GM12878 (cell line): Measurements from ENCODE around the gene FAM118A. TPM values are rescaled to one million over a fixed set of nuclear protein-coding genes. Genes with fewer than 3 reads are reported as not detected.

Experiments used
- ATF3 ChIP-seq: IDR thresholded peaks from 2 replicates; pipeline ENCODE4 v1.6.1; 2011; ENCODE audit warnings: low read depth, mild to moderate bottlenecking, low read length, moderate library complexity, borderline replicate concordance; ENCODE audit errors: extremely low read depth
- CTCF ChIP-seq, 3 experiments: IDR thresholded peaks in 2 of 3; conservative IDR thresholded peaks in 1 of 3; 2 replicates each; pipeline ENCODE4 v1.5.1; 2011; ENCODE audit warnings: low read depth in 3 of 3, low read length in 3 of 3, mild to moderate bottlenecking in 3 of 3, control low read depth in 2 of 3, moderate library complexity in 2 of 3, inconsistent platforms in 1 of 3, mixed read lengths in 1 of 3; ENCODE audit not compliant: control insufficient read depth in 2 of 3, insufficient read depth in 1 of 3; ENCODE audit errors: extremely low read depth in 1 of 3
- JUND ChIP-seq: IDR thresholded peaks from 2 replicates; pipeline ENCODE4 v1.6.1; 2012; ENCODE audit warnings: low read depth, mild to moderate bottlenecking, low read length, improper control_type of control experiment, moderate library complexity
- PBX3 ChIP-seq: IDR thresholded peaks from 2 replicates; pipeline ENCODE4 v1.6.1; 2011; ENCODE audit warnings: mild to moderate bottlenecking, low read depth, low read length, moderate library complexity; ENCODE audit not compliant: insufficient replicate concordance
- ZNF384 ChIP-seq: IDR thresholded peaks from 2 replicates; pipeline ENCODE4 v1.6.1; 2012; ENCODE audit warnings: low read depth, mild to moderate bottlenecking, low read length, improper control_type of control experiment, borderline replicate concordance
- polyA plus RNA-seq, 11 experiments: library from polyadenylated mRNA; depleted of rRNA in 4 of 11; unstranded in 6 of 11; stranded (reverse) in 5 of 11; fragments of >200 nt; fragmentation: Nextera tagmentation in 4 of 11; fragmentation: Illumina TruSeq in 1 of 11; extraction: Ambion mirVana in 4 of 11; extraction: Trizol in 1 of 11; gene quantifications; 1 replicate in 1 of 11; 2 replicates in 10 of 11; pipeline versions ENCODE4 v1.2.1 to v1.2.3, GENCODE V29; 2011 to 2016; ENCODE audit warnings: inconsistent platforms in 2 of 11, missing spikeins in 2 of 11, low read depth in 1 of 11
- total RNA-seq, 4 experiments: library from RNA; depleted of rRNA in 3 of 4; stranded (reverse); fragments of >200 nt in 3 of 4; fragmentation: Illumina TruSeq in 1 of 4; extraction: Trizol in 1 of 4; gene quantifications; 2 replicates each; pipeline versions ENCODE4 v1.2.1 to v1.2.3, GENCODE V29; 2013 to 2021

The FAM118A gene
- total and polyA plus RNA-seq, 10 of the 15 experiments (the other 5 are each of a cell fraction or from before 2014, with no cell fraction given), result 17.4 to 332 (median 56.6) TPM

GRCh38 chr22:45262195-45262930 is 47.4 kb upstream of the FAM118A start (continued):
- TF ChIP-seq CTCF (IDR thresholded peaks at IDR 0.05 in 2 of 3, conservative IDR thresholded peaks at IDR 0.05 in 1 of 3; ENCODE audit: control insufficient read depth in 2 of 3, extremely low read depth in 1 of 3, insufficient read depth in 1 of 3, low read depth in 3 of 3, low read length in 3 of 3) (no peak), ZNF384 (no peak), PBX3 (no peak), ATF3 (no peak), JUND (no peak)
